Stimulated activated CD4-positive, alpha-beta T cell treated with anti-CD3 and anti-CD28 coated beads, Interleukin-1b, Interleukin-23, amount 100 ng/mL, for 48 hours (primary cell): Measurements from ENCODE around the gene DDRGK1.

Source experiments
- DNase-seq: peaks from one replicate; pipeline ENCODE4 v3.0.0-alpha.2; 2020

The DDRGK1 gene

GRCh38 chr20:3180319-3180718 is 24.2 kb downstream of the DDRGK1 start:
- DNase-seq, result no peak

GRCh38 chr20:3177746-3178485 is 26.6 kb downstream of the DDRGK1 start:
- no peak for DNase-seq

GRCh38 chr20:3175270-3175669 is 29.2 kb downstream of the DDRGK1 start:
- DNase-seq, result no peak

GRCh38 chr20:3174442-3175261 is 29.8 kb downstream of the DDRGK1 start:
- DNase-seq, result no peak

GRCh38 chr20:3173610-3174441 is 30.7 kb downstream of the DDRGK1 start:
- DNase-seq, result peak; percentile 86

GRCh38 chr20:3172933-3173609 is 31.4 kb downstream of the DDRGK1 start, which contains the start of gene LZTS3:
Gene LZTS3, minus strand, starts transcription at chr20:3173549. Its CDS starts 6,386 bp downstream, at chr20:3167163.
- peak; percentile 70 for DNase-seq

- no peak for DNase-seq
Measured at GRCh38 chr20:3172126-3172932, 32.2 kb downstream of the DDRGK1 start.

GRCh38 chr20:3171391-3172125 is 32.9 kb downstream of the DDRGK1 start:
- no peak for DNase-seq

GRCh38 chr20:3168829-3169590 is 35.5 kb downstream of the DDRGK1 start:
- no peak for DNase-seq

- no peak for DNase-seq
Measured at GRCh38 chr20:3168079-3168828, 36.2 kb downstream of the DDRGK1 start.

- no peak for DNase-seq
Measured at GRCh38 chr20:3167738-3168078, 36.8 kb downstream of the DDRGK1 start.

- DNase-seq, result no peak
Measured at GRCh38 chr20:3166913-3167342, 37.6 kb downstream of the DDRGK1 start.

- no peak for DNase-seq
Measured at GRCh38 chr20:3166338-3166912, 38.1 kb downstream of the DDRGK1 start.

- DNase-seq, result no peak
Measured at GRCh38 chr20:3165473-3166337, 38.8 kb downstream of the DDRGK1 start.

GRCh38 chr20:3164763-3165410 is 39.6 kb downstream of the DDRGK1 start:
- no peak for DNase-seq

GRCh38 chr20:3164043-3164762 is 40.3 kb downstream of the DDRGK1 start:
- DNase-seq, result no peak
